GM21576 (cell line): Measurements from ENCODE around the gene ANO6.
"Not testable (repeated sequence)": the region's sequence is repeated elsewhere in the genome, so short reads cannot be mapped to it uniquely, and the experiment has no call there.

ENCODE experiments used
- ATAC-seq: cut with Tn5 transposase; IDR thresholded peaks from one replicate; pipeline ENCODE4 v1.9.1; 2021; ENCODE audit warnings: mild to moderate bottlenecking, moderate library complexity; ENCODE audit not compliant: unreplicated experiment

The ANO6 gene

DNA sequence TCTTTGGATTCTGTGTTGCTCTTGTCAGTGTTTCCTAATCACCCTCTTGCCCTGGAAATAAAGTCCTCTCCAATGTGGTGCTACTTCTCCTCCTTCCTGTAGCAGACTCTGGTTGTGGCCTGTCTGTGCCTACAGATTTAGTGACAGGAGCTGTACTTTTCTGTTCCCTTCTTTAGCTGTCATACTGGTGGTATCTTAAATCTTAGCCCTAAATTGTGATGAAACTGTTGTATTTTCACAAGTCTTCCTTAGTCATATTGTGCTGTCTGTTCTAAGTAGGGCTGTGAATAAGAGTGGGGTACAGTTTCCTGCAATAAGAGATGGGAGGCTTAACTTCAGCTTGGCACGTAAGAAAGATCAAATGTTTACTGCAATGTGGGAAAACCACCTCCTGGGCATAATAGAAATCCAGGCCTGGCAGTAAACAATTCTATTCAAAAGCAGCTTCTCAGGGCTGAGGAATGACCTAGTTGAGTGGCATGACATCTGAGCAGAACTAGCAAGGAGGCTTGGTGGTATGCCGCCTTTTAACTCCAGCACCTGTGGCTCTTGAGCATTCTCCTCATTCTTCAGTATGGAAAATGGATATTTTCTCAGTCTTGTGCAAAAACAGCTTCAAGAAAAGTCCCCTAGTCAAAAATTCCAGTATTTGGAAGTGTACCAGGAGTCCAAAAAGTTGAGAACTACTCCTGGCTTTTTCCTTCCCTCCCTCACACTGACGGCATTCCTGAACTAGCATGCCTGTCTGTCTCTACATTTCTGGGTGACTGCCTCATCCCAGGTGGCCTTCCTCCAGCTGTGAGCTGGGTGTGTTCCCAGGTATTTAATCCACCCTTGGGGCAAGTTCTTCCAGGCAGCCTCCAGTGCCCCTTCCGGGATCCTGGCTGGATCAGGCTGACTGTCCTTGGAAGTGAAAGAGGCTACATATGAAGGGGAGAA, 19.5 kb downstream of the ANO6 start:
- ATAC-seq: peak; percentile 48

DNA sequence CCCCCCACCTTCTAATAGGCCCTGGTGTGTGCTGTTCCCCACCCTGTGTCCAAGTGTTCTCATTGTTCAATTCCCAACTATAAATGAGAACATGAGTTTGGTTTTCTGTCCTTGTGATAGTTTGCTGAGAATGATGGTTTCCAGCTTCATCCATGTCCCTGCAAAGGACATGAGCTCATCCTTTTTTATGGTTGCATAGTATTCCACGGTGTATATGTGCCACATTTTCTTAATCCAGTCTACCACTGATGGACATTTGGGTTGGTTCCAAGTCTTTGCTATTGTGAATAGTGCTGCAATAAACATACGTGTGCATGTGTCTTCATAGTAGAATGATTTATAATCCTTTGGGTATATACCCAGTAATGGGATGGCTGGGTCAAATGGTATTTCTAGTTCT, 20.5 kb downstream of the ANO6 start:
- ATAC-seq: not testable (repeated sequence)

DNA sequence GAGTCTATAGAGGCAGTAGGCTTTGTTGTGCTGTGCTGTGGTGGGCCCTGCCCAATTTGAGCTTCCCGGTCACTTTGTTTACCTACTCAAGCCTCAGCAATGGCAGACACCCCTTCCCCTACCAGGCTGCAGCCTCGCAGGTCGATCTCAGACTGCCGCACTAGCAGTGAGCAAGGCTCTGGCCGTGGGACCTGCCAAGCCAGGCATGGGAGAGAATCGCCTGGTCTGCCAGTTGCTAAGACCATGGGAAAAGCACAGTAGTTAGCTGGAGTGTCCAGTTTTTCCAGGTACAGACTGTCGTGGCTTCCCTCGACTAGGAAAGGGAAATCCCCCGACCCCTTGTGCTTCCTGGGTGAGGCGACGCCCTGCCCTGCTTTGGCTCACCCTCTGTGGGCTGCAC, 26.3 kb downstream of the ANO6 start:
- no peak for ATAC-seq

DNA sequence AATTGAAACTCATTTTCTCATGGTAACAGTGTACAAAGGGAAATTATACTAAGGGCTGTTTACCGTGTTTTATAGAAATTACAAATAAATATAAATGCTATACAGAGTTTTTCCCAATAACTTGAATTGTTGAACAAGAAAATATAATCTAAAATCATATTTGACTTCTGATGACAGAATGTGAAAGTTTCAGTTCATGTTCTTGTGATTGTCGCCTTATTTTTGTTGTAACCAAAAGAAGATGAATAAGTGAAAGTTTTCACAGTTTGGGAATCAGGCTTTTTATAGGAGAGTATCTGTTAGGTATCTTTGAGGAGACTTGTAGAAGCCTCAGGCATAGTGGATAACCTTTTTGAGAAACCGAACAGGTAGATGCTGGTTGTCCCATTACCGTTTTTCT, 28.1 kb downstream of the ANO6 start:
- ATAC-seq: no peak

DNA sequence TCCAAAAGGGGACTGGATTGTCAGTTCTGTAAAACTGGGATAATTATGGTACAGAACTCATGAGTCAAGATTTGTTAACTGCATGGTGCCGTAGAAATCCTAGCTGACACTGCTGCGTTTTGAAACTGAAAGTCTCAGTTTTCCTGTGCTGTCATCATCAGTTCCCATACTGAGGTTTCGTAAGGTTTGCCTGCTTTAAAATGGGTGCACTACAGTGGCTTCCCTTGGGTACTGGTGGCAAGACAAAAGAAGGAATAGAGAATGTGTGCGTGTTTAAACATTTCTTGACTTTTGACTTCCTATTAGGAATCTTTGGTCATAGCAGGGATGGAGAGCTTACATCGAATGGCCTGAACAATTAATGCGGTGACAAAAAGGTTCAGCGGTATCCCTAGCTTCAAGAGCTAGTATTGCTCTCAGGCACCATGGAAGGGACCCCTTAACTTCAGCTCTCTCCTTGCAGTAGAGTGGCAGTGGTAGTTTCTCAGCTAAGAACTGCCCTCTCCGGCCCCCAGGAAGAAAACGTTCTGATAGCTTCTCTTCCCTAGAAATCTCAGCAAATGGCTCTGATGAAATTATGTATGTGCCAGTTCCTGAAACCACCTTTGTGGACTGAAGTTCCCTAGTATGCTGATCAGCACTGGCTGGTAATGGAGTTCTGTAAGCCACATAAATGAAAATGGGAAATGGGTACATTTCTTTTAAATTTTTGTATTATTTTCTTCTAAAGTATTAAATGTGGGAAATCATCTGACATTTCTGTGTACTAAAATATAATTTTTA, 28.9 kb downstream of the ANO6 start:
- ATAC-seq: peak; percentile 74

DNA sequence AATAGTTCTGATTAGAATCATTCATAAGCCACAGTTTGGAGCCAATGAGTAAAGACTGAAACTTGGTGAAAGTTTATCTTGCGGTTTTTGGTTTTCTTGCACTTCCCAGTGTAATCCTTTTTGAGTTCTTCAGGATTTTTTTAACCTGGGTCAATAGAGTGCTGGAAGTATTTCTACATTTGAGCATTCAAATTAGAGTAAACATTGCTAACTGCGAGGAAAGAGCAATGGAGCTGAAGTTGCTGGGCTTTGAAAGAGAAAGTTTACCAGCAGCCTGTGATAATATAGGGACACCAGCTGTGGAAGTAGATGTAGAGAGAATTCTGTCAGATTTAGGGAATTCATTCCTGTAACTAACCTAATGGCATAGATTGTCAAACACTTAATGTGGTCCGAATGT, 30.3 kb downstream of the ANO6 start:
- ATAC-seq: no peak

DNA sequence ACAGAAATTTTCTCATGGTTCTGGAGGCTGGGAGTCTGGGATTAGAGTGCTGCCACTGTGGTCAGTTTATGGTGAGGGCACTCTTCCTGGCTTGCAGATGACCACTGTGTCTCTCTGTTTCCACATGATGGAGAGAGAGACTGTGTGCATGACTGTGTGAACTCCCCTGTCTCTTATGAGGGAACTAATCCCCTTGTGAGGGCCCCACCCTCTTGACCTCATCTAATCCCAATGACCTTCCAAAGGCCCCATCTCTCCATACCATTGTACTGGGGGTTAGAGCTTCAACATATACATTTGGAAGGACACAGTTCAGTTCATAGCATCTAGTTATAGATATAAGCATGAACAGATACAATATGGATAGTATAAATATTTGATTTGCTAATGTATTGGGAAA, 31.7 kb downstream of the ANO6 start:
- ATAC-seq: no peak

DNA sequence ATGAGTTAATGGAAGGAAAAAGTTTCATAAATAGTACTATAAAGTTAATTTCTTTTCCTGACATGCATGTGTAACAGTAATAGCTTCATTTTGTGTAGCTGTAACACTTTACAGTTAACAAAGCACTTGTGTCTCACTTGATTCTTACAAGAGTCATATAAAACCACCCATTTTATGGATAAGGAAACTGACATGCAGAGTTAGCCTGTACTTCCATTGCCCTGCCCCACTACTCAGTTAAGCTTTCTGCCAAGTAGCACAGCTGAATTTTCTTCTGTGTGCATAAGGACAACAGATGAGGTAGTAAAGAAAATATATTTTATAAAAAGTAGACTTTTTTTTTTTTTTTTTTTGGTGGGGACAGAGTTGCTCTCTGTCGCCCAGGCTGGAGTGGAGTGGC, 32.2 kb downstream of the ANO6 start:
- ATAC-seq: no peak

DNA sequence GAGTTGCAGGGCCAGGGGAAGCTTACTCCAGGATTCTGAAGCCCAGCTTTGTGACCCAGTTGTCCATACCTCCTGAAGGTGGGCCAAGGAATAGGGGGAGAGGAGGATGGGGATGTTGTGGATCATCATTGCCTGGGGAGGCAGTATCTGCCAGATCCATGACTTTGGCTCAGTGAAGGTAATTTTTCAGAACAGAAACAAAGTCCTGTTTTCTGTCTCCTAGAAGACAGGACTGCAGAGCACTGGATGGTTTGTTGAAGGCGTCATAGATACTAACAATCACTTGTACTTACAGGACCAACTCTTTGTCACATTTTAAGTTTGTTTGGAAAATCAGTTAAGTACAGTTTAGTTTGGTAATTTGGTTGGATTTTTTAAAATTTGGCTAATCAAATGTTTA, 38.4 kb downstream of the ANO6 start:
- ATAC-seq: no peak

DNA sequence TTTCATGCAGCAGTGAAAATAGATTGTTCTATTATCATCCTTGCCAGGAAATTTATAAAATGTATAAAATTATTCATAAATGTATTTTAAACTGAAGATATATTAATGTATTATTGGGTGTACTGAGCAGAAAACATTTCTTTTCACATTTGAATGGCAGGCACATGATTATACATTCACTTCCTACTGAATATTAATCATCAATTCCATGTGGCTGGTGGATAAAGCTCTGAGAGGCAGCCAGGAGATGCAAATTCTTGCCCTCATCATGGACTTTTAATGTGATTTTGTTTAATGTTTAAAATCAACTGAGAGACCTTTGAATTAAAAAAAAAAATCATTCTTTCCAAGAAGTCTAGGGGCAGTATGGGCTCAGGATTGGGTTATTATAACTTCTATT, 40.8 kb downstream of the ANO6 start:
- ATAC-seq: no peak

DNA sequence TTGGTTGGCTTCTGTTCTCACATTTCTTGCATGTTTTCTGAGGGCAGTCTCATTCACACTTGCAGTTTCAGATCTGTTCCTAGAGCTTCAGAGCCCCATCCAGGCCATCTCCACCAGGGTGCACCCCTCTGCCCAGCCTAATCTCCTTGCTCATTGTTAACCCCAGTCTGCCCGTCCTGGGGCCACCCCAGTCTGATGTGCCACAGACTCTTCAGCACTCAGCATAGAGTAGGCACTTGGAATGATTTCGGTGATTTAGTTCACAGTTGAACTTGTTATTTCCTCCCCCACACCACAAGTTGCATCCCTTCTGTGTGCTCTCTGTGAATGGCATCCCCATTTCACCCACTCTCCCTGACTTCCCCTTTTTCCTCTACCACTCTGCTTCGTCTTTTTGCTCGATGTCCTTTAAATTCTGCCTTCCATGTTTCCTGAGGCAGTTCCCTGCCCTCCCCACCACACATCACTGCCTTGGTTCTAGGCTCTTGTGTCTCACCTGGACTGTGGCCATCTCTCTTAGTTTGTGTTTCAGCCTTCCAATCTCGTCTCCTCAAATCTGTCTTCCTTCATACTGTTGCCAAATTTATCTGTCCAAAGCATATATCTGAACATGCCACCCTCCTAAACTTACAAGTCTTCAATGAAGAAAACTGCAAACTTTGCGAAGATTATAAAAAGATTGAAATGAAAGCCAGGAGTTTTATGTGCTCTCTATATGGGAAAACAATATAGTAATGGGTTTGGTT, 41.5 kb downstream of the ANO6 start:
- peak; percentile 83 for ATAC-seq

DNA sequence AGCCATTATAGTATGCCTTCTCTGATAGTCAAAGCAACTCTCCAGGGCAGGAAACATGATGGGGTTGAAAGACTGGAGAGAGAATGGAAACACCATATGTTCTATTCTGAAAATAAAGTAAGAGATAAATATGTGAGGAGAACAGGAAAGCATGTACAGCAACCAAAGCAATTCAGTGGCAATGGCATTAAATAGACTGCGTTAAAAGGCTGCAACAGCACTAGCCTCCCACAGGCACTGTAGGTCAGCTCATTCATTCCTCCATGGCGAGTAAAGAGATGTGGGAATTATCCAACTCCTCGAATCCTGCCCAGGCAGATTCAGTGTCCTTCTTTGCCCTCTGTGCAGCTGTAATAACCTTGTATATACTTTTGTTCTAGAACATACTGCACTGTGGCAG, 43.8 kb downstream of the ANO6 start:
- no peak for ATAC-seq

DNA sequence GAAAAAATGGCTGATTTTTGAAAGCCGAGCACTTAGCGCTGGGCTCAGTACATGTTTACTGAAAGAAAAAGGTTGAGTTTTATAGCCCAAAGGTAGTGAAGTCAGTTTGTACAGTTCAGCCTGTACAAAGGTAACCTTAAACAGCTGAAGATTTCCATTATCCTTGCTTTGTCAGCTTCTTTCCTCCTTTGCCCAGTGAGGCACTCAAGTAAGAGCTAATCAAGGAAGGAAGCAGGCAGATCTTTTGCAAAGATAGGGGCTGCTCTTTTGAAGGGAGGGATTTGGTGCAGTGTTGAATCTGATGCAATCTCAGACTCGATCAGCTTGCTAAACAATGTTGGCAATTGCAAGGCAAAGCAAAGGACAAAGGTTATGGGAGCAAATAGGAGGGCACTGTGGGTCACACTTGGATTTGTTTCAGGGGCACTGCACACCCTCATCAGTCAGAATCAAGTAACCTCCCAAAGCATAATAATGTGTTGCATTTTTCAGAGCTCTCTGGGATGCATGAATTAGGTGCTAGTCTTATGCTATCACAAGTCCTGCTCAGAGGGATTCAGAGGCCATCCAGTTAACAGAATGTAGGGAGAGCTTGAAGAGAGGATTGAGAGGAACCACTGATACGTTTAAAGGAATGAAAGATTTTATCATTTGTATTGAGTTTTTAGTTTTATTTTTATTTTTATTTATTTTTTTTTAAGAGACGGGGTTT, 44.4 kb downstream of the ANO6 start:
- ATAC-seq: no peak

DNA sequence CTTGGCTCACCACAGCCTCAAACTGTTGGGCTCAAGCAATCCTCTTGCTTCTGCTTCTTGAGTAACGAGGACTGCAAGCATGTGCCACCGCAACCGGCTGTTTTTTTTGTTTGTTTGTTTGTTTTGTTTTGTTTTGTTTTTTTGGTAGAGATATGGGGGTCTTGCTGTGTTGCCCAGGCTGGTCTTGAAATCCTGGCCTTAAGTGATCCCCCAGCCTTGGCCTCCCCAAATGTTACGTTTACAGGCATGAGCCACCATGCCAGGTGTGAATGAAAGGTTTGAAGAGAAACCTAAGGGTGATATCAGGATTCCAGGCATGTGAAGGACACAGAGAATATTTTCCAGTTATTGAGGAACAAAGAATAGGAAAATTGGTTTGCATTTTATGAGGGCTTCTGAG, 45.0 kb downstream of the ANO6 start:
- ATAC-seq: no peak

DNA sequence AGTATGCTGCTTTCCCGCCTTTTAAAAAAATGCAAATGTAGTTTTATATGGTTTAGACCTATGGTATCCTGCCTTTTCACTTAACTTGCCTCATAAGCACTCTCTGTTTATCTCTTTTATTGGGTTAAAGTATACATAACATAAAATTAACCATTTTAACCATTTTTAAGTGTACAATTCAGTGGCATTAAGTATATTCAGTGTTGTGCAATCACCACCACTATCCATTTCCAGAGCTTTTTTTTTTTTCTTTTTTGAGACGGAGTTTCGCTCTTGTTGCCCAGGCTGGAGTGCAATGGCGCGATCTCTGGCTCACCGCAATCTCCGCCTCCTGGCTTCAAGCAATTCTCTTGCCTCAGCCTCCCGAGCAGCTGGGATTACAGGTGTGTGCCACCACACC, 46.3 kb downstream of the ANO6 start:
- not testable (repeated sequence) for ATAC-seq

DNA sequence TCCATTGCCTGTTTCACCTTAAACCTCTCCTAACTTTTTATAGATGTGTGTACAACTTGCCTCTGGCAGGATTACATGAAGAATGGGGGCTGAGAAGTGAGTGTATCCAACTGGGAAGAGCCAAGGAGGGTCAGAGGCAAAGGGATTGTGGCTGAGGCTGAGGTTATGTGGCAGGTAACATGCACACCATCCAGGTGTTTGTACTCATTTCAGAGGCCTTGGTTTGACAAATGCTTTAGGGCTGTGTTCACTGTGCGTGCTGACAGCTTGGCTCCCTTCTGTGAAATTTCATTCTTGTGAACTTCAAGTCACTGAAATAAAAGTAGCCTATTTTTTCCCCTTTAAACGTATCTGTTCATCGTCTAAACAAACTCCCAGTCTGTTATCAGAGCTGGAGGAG, 47.7 kb downstream of the ANO6 start:
- no peak for ATAC-seq

DNA sequence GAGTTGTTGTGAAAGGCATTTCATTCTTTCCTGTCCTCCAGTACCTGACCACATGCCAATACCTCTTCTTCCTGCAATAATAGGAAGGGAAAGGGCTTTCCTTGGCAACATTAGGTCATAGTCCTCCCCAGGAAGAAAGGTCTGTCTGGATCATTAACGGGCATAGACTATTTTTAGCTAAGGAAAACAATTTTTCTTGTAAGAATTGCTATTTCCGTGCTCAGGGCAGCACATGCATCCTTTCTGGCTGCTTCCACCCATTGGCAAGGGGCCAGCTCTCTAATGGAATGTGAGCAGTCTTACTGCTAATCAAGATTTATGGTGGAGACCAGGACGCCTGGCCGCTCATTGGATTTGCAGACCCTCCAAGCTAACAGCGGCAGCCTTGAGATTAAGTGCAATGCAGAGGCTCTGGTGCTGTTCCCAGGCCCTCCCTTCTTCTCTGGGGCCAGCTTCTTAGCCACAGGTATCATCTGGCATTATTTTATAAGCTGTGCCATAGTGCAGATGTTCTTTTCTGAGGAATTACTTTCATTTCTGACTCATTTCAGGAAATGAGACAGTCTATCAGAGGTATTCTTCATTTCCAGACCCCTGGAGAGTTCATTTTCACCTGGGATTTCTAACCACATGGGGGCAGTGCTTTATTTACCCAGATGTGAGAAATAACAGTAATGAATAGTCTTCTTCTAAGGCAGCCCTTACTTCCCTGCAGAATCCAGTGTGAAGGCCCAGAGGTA, 52.9 kb downstream of the ANO6 start:
- no peak for ATAC-seq

DNA sequence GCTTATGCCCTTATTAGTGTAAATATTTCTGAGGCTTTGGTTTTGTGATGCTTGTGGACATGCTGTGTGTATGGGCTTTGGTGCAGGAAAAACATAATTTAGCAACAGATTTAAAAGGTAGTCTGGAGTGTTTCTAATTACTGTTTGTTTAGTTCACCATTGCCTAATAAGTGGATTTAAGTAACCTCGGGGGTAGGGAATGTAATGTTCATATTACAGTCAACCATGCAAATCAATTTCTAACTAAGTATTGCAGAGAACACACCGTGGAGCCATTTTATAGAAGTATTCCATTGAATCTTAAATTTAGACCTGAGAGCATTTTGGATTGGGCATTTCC, 53.5 kb downstream of the ANO6 start:
- ATAC-seq: no peak

DNA sequence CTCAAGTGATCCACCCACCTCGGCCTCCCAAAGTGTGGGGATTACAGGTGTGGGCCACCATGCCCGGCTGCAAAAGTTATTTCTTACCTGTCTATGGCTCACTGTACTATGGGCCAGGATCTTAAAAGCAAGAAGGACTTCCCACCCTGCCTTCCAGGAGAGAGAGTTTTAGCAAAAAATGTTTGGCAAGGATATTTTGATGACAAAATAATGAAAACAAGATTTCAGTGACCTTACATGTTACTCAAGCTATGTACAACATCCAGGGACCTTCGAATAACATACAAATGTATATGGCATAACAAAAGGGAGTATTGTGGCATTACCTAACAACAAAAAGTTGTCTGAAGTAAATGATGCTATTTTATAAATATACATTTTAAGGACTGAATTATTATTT, 55.1 kb downstream of the ANO6 start:
- ATAC-seq: no peak

DNA sequence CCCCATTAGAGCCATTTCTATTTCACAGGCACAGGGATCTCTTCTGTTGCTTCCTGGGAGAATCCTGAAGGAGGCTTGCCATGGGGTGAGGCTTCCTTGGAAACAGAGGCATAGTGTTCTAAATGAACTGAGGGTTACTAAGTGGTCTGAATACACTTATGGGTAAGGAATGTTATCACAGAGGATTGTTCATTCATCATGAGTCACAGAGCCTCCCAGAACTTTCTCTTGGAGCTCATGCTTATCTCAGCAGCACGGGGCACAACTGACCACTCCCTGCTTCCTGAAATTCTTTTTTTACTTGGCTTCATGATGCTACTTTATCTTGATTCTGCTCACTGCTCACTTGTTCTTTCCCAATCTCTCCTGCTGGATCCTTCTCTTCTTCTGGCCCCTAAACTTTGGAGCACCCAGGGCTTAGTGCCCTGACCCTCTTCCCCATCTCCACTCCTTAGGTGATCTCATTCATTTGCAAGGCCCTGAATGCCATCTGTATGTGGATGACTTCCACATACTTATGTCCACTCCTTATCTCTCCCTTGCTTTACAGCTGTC, 57.9 kb downstream of the ANO6 start:
- ATAC-seq: no peak
